GM19240 (cell line): ENCODE results near the gene PEX10.
"Not testable (repeated sequence)": the region's sequence is repeated elsewhere in the genome, so short reads cannot be mapped to it uniquely, and the experiment has no call there.

ENCODE experiments used
- DNase-seq: peaks from one replicate; pipeline ENCODE4 v3.0.0; 2011; ENCODE audit warnings: low spot score; ENCODE audit not compliant: insufficient read length

The PEX10 gene

DNA sequence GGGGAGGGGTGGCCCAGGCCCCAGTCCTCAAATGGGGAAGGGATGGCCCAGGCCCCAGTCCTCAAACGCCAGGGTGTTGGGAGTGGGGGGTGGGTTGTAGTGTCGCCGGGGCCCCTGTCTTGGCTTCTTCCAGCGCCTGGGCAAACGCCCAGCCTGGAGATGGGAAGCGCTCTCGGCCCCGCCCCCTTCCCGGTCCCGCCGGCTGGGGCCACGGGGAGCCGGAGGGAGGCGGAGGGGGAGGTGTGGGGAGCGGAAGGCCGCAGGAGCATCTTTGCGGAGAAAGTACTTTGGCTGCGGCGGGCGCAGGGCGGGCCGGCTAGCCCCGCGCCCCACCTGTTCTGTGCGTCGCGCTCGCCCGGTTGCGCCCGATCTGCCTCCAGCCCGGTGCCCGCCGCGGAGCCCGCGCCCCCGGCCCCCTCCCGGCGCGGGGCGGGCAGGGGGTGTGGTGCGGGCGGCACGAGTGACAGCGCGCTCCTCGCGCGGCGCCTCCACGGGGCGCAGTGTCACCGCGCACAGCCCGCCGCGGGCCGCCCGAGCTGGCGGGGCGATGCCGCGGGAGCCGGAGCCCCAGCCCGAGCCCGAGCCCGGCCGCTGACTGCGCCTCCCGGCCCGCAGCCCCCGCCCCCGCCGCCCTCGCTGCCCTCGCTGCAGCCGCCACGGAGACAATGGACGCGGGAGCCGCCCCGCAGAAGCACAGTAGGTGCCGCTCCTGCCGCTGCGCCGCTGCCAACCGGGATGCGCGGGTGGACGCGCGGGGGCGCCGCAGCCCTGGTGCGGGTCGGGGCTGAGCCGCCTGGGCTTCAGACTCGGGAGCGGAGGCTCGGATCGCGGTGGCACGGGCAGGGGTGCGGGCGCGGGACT, 31.1 kb upstream of the PEX10 start:
- no peak for DNase-seq

DNA sequence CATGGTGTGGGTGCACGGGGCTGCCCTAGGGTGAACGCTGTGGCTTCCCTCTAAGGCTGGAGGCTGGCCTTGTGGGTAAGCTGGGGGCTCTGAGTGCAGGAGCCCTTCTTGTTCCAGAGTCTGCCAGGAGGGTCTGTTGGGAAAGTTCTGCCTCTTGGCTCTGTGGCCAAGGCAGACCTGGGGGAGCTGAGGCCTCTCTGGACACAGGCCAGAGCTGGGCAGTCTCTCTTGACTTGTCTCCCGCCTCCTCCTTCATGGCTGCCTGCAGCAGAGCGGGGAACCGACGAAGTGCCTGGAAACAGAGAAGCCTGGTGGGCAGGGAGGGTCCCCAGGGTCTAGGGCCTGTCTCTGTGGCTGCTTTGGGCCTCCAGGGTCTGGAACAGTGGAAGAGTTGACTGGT, 30.3 kb upstream of the PEX10 start:
- DNase-seq, result no peak

DNA sequence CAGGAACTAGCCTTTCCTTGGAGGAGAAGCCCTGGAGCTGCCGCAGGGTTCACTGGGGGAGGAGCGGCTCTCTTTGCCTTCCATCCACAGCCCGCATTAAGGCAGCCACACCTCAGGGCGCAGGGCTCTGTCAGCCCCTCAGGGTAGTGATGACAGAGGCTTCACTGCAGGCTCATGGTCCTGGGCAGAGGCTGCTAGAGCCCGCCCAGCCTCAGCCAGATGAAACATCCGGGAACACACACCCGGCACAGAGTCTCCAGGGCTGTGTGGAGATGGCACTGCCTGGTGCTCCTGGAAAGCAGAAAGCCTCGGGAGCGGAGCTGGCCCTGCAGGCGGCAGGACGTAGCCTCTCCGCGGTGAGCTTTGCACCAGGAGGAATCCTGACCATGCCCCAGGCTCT, 29.4 kb upstream of the PEX10 start:
- no peak for DNase-seq

- DNase-seq, result not testable (repeated sequence)
These were observed 28.0 kb upstream of the PEX10 start for GRCh38 chr1:2440346-2440745.

DNA sequence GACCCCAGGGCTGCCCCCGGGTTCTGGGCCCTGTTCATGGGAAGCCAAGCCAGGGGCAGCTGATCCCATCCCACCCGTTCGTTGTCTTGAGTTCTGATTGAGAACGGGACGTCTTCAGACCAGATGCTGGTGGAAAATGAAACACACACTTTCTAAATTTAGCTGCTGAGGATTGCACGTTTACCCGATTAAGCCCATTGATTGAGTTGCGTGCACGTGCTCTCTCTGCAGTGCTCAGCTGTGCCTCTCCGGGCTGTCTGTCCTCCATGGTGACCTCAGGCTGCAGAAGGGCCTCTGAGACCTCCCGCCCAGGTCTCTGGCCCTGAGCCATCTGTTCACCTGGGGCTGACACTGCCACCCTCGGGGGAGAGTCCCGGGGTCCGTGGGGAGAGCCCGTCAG, 27.0 kb upstream of the PEX10 start:
- DNase-seq, result no peak

- no peak for DNase-seq
These were observed 26.3 kb upstream of the PEX10 start for GRCh38 chr1:2438641-2439040.

DNA sequence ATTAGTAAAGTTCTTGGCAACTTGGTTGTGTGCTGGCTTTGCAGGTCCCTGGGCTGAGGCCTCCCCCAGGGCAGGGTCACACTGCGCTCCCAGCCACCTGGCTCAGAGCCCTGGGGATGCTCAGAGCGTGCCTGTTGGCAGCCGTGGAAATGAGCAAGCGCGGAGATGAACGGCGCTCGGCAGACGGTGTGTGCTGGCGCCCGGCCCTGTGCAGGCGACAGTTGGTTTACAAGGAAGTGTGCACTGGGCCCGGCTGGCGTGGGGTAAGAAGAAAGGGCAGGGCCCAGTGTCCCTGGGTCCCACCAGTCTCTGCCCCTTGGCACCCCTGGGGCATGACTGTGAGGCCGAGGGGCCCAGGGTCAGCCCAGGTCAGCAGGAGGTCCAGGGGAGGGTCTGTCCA, 25.7 kb upstream of the PEX10 start:
- DNase-seq, result no peak

DNA sequence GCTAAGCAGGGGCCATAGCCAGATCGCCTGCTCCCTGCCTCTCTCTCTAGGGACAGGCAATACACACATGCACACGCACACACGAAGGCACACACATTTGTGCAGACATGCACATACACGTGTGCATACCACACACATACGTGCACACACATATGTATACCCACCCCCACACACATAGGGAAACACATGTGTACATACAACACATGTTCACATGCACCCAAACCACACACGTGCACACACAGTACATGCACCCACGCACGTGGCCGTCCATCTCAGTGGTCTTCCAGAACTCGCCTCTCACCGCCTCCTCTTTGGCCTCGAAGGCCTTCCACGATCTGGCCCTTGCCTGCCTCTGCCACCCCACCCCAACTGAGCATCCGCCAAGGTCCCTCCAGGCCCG, 25.3 kb upstream of the PEX10 start:
- no peak for DNase-seq

DNA sequence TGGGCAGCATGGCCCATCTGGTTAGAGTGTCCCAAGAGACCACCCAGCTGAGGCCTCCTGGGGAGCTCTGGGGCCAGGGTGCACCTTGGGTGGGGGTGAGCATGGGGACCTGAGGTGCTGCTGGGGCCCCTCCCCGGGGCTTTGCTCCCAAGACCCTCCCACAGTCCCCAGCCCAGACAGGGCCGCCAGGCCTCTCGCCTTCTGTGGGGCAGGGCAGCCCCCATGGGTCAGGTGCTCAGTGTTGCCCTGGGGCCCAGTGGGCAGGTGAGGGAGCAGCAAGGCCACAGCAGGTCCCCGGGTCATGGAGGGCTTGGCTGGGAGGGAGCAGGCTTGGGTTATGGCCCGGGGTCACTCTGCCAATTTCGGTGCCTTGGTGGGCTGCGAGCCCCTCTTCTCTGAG, 24.5 kb upstream of the PEX10 start:
- DNase-seq, result no peak

- no peak for DNase-seq
These were observed 23.5 kb upstream of the PEX10 start for GRCh38 chr1:2435746-2436355.

DNA sequence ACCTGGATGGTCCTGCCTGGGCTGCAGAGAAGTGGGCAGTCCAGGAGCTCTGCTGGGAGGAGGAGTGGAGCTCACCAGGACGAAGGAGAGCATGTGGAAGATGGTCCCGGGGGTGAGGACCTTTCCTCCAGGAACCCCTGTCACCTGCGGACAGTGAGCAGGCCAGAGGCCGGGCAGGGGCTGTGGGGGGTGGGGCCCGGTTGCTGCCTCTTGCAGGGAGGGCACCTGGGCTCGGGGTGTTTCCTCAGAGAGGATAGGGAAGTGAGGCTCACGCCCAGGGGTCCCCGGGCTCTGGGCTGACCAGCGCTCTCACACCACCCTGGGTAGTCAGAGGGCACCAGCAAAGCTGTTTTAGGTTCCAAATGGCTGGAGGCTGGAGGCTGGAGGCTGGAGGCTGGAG, 22.7 kb upstream of the PEX10 start:
- DNase-seq, result no peak

GRCh38 chr1:2433936-2434655, 21.7 kb upstream of the PEX10 start:
- DNase-seq, result no peak

DNA sequence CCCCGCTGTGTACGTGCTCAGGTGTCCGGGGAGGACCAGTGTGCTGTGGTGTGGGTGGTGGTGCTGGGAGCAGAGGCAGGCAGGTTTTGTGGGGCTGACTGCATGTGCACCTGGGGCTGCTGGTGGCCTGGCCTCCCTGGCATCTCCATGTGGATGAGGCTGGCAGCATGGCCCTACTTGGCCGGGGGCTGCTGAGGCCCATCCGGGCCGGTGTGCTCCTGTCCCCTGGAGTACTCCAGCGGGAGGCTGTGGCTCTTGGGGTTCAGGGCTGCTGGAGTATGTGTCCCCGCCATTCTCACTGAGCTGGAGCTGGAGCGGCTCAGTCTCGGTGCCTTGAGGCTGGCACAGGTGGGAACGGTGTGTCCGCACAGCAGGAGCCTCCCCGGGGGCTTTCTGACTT, 20.8 kb upstream of the PEX10 start:
- no peak for DNase-seq

DNA sequence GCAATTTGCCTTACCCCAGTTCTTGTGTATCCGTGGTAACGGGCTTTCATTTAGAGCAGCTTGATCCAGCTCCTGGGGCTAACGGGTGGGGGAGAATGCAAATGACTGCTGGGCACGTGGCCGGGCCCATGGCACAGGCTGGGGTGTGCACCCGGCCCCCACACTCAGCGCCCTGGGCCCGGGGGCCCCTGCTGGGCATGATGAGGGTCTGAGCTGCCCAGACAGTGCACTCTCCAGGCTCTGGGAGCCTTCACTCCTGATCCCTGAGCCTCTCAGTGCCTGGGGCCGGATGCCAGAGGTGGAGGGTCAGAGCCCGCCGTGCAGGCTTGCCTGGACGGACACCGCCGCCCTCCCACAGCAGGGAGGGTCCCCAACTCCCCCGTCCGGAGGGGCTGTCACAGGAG, 20.1 kb upstream of the PEX10 start:
- no peak for DNase-seq

GRCh38 chr1:2431518-2431917, 19.2 kb upstream of the PEX10 start:
- DNase-seq, result no peak

GRCh38 chr1:2431103-2431502, 18.7 kb upstream of the PEX10 start:
- DNase-seq, result no peak

DNA sequence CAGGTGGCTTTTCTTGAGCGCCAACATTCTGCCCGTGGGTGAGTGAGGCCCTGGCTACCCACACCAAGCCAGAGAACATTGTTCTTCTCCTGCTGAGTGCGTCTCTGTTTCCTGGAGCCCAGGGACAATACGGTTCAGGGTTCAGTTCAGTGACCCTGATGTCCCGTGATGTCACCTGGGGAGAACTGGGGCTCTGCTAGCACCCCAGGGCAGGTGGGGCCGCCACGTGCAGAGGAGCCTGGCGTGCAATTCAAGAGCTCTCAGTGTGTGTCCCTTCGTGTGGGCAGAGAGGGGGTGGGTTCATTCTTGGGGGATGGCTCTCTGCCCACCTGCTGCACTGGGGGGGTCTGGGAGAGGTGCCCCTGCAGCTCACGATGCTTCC, 18.2 kb upstream of the PEX10 start:
- no peak for DNase-seq

DNA sequence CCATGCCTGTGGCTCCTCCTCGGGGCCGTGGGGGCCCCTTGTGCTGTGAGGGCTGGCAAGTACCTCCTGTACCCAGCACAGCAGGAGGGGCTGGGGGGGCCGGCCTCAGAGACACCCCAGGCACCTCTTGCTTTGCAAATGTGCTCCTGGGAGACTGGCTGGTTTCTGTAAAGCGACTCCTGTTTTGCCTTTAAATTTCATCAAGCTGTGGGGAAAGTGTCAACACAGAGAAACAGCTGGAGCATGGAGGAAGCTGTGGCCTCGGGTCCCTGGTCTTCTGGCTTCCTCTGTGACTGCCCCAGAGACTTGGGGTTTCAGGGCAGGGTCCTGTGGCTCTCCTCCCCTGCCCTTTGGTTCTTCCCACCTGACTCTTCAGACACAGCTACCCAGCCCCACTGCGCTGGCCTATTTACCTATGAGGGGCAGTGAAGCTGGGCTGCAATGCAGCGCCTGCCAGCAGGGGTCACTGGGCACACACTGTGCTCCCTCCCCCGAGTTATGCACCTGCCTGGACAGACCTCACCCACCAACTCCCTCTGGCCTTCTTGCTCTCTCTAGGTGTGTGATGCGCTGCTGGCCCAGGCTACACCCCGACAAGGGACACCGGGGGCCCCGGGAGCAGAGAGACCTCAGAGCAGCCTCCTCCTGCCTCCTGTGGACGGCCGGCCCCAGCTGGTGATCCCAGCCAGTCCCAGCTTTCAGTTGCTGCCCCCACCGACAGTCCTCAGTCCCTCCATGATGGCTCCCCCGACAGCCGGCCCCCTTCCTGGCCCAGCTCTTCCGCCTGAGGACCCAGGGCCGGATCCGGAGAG, 17.6 kb upstream of the PEX10 start:
- DNase-seq, result no peak

- no peak for DNase-seq
These were observed 16.1 kb upstream of the PEX10 start for GRCh38 chr1:2428490-2428889.

- no peak for DNase-seq
These were observed 15.6 kb upstream of the PEX10 start for GRCh38 chr1:2427976-2428375.

DNA sequence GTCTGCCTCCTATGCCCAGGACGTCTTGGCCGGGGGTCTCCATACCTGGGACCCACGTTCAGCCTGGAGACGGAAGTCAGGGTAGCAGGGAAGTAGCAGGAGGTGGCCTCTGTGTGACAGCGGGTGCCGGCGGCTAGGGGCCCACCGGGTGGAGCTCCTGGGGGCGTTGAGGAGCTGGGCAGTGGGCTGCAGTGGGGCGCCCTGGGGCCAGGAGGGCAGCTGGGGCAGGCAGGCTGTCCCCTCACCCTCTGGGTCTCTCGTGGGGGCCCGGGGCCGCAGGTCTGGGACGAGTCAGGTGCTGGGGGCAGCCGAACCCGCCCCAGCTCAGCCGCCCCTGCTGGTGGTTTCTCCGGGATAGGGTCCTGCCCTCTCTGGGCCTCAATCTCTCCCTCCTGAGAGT, 14.7 kb upstream of the PEX10 start:
- no peak for DNase-seq

- no peak for DNase-seq
These were observed 14.2 kb upstream of the PEX10 start for GRCh38 chr1:2426540-2426939.
